ENCODE data around the gene TPRG1.

The TPRG1 gene

GRCh38 chr3:189143321-189143720 lies 28.4 kb upstream of the TPRG1 start:
- Histone ChIP-seq H3K27ac (ENCODE audit: low read depth, low read length) (no peak overlapping the region), H3K27me3 (ENCODE audit: control insufficient read depth in 1 of 2, insufficient read depth in 2 of 2, low read length in 2 of 2) (no peaks in the 10 kb centered on the region), H3K4me3 (ENCODE audit: low read depth in 1 of 2, low read length in 2 of 2) (no peak overlapping the region), H3K9me3 (ENCODE audit: low read length) (no peaks in the 10 kb centered on the region), H3K36me3 (ENCODE audit: insufficient read depth, low read length) (no peaks in the 10 kb centered on the region), H3K4me1 (ENCODE audit: insufficient read depth, low read length) (peaks cover 9% of the 10 kb centered on the region), H3K9ac (ENCODE audit: low read length) (no peak overlapping the region)

GRCh38 chr3:189143771-189144170 lies 28.0 kb upstream of the TPRG1 start:
- Histone ChIP-seq H3K27me3 (ENCODE audit: control insufficient read depth in 1 of 2, insufficient read depth in 2 of 2, low read length in 2 of 2) (no peaks in the 10 kb centered on the region), H3K36me3 (ENCODE audit: insufficient read depth, low read length) (no peaks in the 10 kb centered on the region), H3K9me3 (ENCODE audit: low read length) (no peaks in the 10 kb centered on the region), H3K27ac (ENCODE audit: low read depth, low read length) (no peak overlapping the region), H3K9ac (ENCODE audit: low read length) (no peak overlapping the region), H3K4me3 (ENCODE audit: low read depth in 1 of 2, low read length in 2 of 2) (no peak overlapping the region), H3K4me1 (ENCODE audit: insufficient read depth, low read length) (peaks cover 9% of the 10 kb centered on the region)

DNA sequence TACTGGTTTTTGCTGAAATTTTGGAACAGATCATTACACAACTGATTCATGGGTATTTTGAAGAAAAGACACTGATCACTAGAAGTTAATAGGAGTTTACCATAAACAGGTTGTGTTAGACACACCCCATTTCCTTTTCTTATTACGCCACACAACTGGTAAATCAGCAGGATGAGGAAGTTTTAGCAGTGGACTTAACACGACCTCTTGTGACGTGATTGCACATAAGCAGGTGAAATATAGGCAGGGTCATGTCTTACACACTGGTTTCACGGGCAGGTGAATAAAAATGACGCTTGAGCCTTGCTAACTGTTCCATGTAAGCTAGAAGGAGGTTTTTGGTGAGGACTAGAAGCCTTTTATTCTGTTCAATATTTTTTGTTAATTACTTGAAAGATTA lies 27.1 kb upstream of the TPRG1 start:
- Histone ChIP-seq H3K27ac (ENCODE audit: low read depth, low read length) (no peak overlapping the region), H3K9me3 (ENCODE audit: low read length) (no peaks in the 10 kb centered on the region), H3K4me3 (ENCODE audit: low read depth in 1 of 2, low read length in 2 of 2) (no peak overlapping the region), H3K4me1 (ENCODE audit: insufficient read depth, low read length) (peaks cover 9% of the 10 kb centered on the region), H3K36me3 (ENCODE audit: insufficient read depth, low read length) (no peaks in the 10 kb centered on the region), H3K27me3 (ENCODE audit: control insufficient read depth in 1 of 2, insufficient read depth in 2 of 2, low read length in 2 of 2) (no peaks in the 10 kb centered on the region), H3K9ac (ENCODE audit: low read length) (no peak overlapping the region)

DNA sequence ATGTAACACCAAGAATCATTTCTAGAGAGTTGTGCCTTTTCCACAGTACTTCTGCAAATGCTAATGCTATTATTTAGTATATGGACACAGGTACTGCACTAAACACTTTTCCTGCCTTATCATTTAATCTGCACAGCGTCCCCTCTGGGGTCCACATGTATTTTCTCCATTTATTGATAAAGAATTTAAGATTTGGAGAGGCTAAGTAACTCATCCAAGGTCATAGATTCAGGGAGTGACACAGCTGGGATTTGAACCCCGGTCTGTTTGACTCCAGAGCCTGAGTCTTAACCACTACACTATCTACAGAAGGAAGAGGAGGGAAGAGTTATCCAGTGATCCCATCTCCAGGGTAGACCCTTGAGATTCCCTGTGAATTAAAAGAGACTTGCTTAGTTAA lies 24.9 kb upstream of the TPRG1 start:
- H3K4me1 ChIP-seq (ENCODE audit: insufficient read depth, low read length) = peaks cover 9% of the 10 kb centered on the region
- H3K36me3 ChIP-seq (ENCODE audit: insufficient read depth, low read length) = no peaks in the 10 kb centered on the region
- H3K27ac ChIP-seq (ENCODE audit: low read depth, low read length) = no peak overlapping the region
- H3K9me3 ChIP-seq (ENCODE audit: low read length) = no peaks in the 10 kb centered on the region
- no peak overlapping the region for H3K4me3 ChIP-seq (ENCODE audit: low read depth in 1 of 2, low read length in 2 of 2)
- H3K27me3 ChIP-seq (ENCODE audit: control insufficient read depth in 1 of 2, insufficient read depth in 2 of 2, low read length in 2 of 2) = no peaks in the 10 kb centered on the region
- H3K9ac ChIP-seq (ENCODE audit: low read length) = no peak overlapping the region

- Histone ChIP-seq H3K4me1 (ENCODE audit: insufficient read depth, low read length) (peaks cover 9% of the 10 kb centered on the region), H3K9me3 (ENCODE audit: low read length) (no peaks in the 10 kb centered on the region), H3K36me3 (ENCODE audit: insufficient read depth, low read length) (no peaks in the 10 kb centered on the region), H3K27ac (ENCODE audit: low read depth, low read length) (no peak overlapping the region), H3K4me3 (ENCODE audit: low read depth in 1 of 2, low read length in 2 of 2) (no peak overlapping the region), H3K27me3 (ENCODE audit: control insufficient read depth in 1 of 2, insufficient read depth in 2 of 2, low read length in 2 of 2) (no peaks in the 10 kb centered on the region), H3K9ac (ENCODE audit: low read length) (no peak overlapping the region)
These were observed 23.7 kb upstream of the TPRG1 start for GRCh38 chr3:189148081-189148507.

GRCh38 chr3:189149203-189149602 lies 22.6 kb upstream of the TPRG1 start:
- no peaks in the 10 kb centered on the region for H3K9me3 ChIP-seq (ENCODE audit: low read length)
- no peak overlapping the region for H3K9ac ChIP-seq (ENCODE audit: low read length)
- no peak overlapping the region for H3K4me3 ChIP-seq (ENCODE audit: low read depth in 1 of 2, low read length in 2 of 2)
- peaks cover 9% of the 10 kb centered on the region for H3K4me1 ChIP-seq (ENCODE audit: insufficient read depth, low read length)
- no peaks in the 10 kb centered on the region for H3K27me3 ChIP-seq (ENCODE audit: control insufficient read depth in 1 of 2, insufficient read depth in 2 of 2, low read length in 2 of 2)
- no peak overlapping the region for H3K27ac ChIP-seq (ENCODE audit: low read depth, low read length)
- no peaks in the 10 kb centered on the region for H3K36me3 ChIP-seq (ENCODE audit: insufficient read depth, low read length)

DNA sequence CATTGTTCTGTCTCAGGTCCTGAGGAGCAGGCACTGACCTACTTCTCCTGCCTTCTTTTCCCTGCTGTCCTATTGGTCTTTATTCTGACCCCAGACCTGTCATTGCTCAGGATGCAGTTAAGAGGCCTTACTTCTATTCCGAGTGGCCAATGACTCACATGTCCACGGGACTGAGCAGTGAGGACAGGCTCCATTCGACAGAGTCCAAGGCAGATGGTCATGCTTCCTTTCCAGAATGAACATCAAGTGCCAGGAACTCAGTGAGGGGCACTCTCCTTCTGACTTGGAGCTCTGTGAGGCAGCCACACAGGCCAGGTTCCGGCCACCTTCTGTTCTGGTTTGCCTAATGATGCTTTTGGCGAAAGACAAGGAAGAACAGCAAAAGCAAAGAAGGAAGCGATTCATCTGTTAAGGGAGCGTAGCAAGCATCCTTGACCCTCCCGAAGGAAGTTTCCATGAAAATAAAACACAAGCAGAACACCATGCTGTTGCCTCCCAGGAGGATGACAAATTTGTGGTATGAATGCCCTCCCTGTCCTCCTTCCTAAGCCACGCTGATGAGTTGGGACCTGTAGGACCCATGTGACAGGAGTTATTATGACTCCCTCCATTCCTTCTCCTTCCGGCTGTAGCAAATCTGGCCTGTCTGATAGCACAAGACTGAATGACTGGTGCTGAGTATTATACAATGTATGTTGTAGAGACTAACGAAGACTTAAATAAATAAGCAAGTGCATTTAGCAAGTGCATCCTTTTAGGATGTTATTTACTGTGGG lies 14.4 kb upstream of the TPRG1 start:
- Histone ChIP-seq H3K9me3 (ENCODE audit: low read length) (no peaks in the 10 kb centered on the region), H3K27ac (ENCODE audit: low read depth, low read length) (no peak overlapping the region), H3K27me3 (ENCODE audit: control insufficient read depth in 1 of 2, insufficient read depth in 2 of 2, low read length in 2 of 2) (no peaks in the 10 kb centered on the region), H3K4me1 (ENCODE audit: insufficient read depth, low read length) (no peaks in the 10 kb centered on the region), H3K36me3 (ENCODE audit: insufficient read depth, low read length) (no peaks in the 10 kb centered on the region), H3K4me3 (ENCODE audit: low read depth in 1 of 2, low read length in 2 of 2) (no peak overlapping the region), H3K9ac (ENCODE audit: low read length) (no peak overlapping the region)

DNA sequence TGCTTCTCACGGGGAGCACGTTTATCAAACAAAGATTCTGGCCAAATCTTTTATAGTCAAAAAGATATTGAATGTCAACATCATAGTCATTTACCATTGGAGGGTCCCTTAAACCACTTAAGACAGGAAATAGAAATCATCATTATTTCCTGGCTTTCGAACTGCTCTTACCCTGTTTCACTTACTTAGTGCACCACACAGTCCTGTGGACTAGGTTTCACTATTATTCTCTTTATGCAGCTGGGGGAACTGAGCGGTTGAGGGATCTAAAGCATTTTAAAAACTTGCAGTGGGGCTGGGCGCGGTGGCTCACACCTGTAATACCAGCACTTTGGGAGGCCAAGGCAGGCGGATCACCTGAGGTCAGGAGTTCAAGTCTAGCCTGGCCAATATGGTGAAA lies 13.7 kb upstream of the TPRG1 start:
- Histone ChIP-seq H3K4me3 (ENCODE audit: low read depth in 1 of 2, low read length in 2 of 2) (no peak overlapping the region), H3K36me3 (ENCODE audit: insufficient read depth, low read length) (no peaks in the 10 kb centered on the region), H3K27ac (ENCODE audit: low read depth, low read length) (no peak overlapping the region), H3K9me3 (ENCODE audit: low read length) (no peaks in the 10 kb centered on the region), H3K4me1 (ENCODE audit: insufficient read depth, low read length) (no peaks in the 10 kb centered on the region), H3K27me3 (ENCODE audit: control insufficient read depth in 1 of 2, insufficient read depth in 2 of 2, low read length in 2 of 2) (no peaks in the 10 kb centered on the region), H3K9ac (ENCODE audit: low read length) (no peak overlapping the region)

GRCh38 chr3:189160519-189161309 lies 11.1 kb upstream of the TPRG1 start:
- no peak overlapping the region for H3K4me3 ChIP-seq (ENCODE audit: low read depth in 1 of 2, low read length in 2 of 2)
- no peaks in the 10 kb centered on the region for H3K9me3 ChIP-seq (ENCODE audit: low read length)
- H3K27ac ChIP-seq (ENCODE audit: low read depth, low read length) = no peak overlapping the region
- H3K4me1 ChIP-seq (ENCODE audit: insufficient read depth, low read length) = no peaks in the 10 kb centered on the region
- H3K27me3 ChIP-seq (ENCODE audit: control insufficient read depth in 1 of 2, insufficient read depth in 2 of 2, low read length in 2 of 2) = no peaks in the 10 kb centered on the region
- no peak overlapping the region for H3K9ac ChIP-seq (ENCODE audit: low read length)
- no peaks in the 10 kb centered on the region for H3K36me3 ChIP-seq (ENCODE audit: insufficient read depth, low read length)

- Histone ChIP-seq H3K27me3 (ENCODE audit: control insufficient read depth in 1 of 2, insufficient read depth in 2 of 2, low read length in 2 of 2) (no peaks in the 10 kb centered on the region), H3K9ac (ENCODE audit: low read length) (no peak overlapping the region), H3K9me3 (ENCODE audit: low read length) (no peaks in the 10 kb centered on the region), H3K27ac (ENCODE audit: low read depth, low read length) (no peak overlapping the region), H3K36me3 (ENCODE audit: insufficient read depth, low read length) (no peaks in the 10 kb centered on the region), H3K4me1 (ENCODE audit: insufficient read depth, low read length) (no peaks in the 10 kb centered on the region), H3K4me3 (ENCODE audit: low read depth in 1 of 2, low read length in 2 of 2) (no peak overlapping the region)
These were observed 6.6 kb upstream of the TPRG1 start for GRCh38 chr3:189165092-189165612.

GRCh38 chr3:189166321-189166720 lies 5.5 kb upstream of the TPRG1 start:
- Histone ChIP-seq H3K4me3 (ENCODE audit: low read depth in 1 of 2, low read length in 2 of 2) (no peak overlapping the region), H3K4me1 (ENCODE audit: insufficient read depth, low read length) (no peaks in the 10 kb centered on the region), H3K27me3 (ENCODE audit: control insufficient read depth in 1 of 2, insufficient read depth in 2 of 2, low read length in 2 of 2) (no peaks in the 10 kb centered on the region), H3K27ac (ENCODE audit: low read depth, low read length) (no peak overlapping the region), H3K9ac (ENCODE audit: low read length) (no peak overlapping the region), H3K9me3 (ENCODE audit: low read length) (no peaks in the 10 kb centered on the region), H3K36me3 (ENCODE audit: insufficient read depth, low read length) (no peaks in the 10 kb centered on the region)

Data from muscle layer of colon (tissue), 2 donors.